NCI-H2081 (cell line): ENCODE data around the gene KRTAP21-2.
"Not testable (repeated sequence)": the region's sequence is repeated elsewhere in the genome, so short reads cannot be mapped to it uniquely, and the experiment has no call there.

Experiments used
- DNase-seq, 2 experiments: peaks; one replicate each; lab custom pipeline; 2025; lab: John Stamatoyannopoulos, UW

KRTAP21-2 gene

GRCh38 chr21:30747159-30747558, at the start of gene KRTAP21-2:
TSS of gene KRTAP21-2 (minus strand) at chr21:30747259. CDS start at chr21:30747202, 57 bp downstream.
- DNase-seq = no peak

GRCh38 chr21:30793581-30794314, 46.7 kb upstream of the KRTAP21-2 start:
- DNase-seq = no peak

- no peak for DNase-seq
These were observed 32.2 kb upstream of the KRTAP21-2 start for GRCh38 chr21:30779249-30779648.

GRCh38 chr21:30769724-30770431, 22.8 kb upstream of the KRTAP21-2 start:
- no peak for DNase-seq

GRCh38 chr21:30760776-30761175, 13.7 kb upstream of the KRTAP21-2 start:
- DNase-seq = no peak

DNA sequence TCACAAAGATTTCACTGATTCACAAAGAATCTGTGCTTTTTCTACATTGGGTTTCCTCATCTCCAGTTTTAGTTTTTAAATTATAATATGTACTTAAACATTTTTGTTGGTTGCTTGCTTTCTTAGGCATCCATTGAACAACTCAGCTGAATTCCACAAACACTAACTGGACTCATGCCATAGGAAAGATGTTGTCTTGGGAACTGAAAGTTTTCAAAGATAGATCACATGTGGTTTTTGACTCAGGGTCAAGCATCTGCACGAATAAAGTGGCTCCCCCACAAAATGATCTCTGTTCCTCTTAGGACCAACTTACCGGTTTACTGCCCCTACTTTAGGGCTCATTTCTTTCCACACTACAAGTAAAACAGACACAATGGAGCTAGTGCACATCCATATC, 11.2 kb upstream of the KRTAP21-2 start:
- DNase-seq = no peak

DNA sequence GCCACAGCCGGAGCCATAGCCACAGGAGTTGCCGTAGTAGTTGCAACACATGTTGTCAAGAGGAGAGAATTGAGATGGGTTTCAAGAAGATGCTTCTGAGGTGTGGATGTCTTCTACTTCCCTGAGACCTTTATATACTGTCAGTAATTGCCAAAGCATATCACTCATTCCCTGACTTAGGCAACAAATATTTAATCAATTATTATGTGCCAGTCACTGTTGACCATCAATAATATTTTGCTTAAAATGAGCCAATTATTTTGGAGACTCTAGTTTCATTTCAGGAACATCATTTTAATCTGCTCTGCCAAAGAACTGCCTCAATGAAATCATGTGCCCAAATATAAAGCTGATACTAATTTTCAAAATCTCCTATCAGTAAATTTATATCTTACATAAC, 8.3 kb upstream of the KRTAP21-2 start, which contains the start of gene KRTAP21-1:
TSS of gene KRTAP21-1 (minus strand) at position 101 of the 400 bp plus-strand sequence. CDS start at position 51, 50 bp downstream.
- not testable (repeated sequence) for DNase-seq

GRCh38 chr21:30740462-30740861, 6.6 kb downstream of the KRTAP21-2 start:
- no peak for DNase-seq

GRCh38 chr21:30733026-30733425, 14.0 kb downstream of the KRTAP21-2 start:
- DNase-seq = no peak

GRCh38 chr21:30726726-30727125, 20.3 kb downstream of the KRTAP21-2 start:
- DNase-seq = no peak

GRCh38 chr21:30719401-30719800, 27.7 kb downstream of the KRTAP21-2 start:
- DNase-seq = no peak

GRCh38 chr21:30718239-30718909, 28.7 kb downstream of the KRTAP21-2 start, which contains the start of gene KRTAP21-3:
TSS of gene KRTAP21-3 (minus strand) at chr21:30718777. CDS start at chr21:30718759, 18 bp downstream.
- no peak for DNase-seq

DNA sequence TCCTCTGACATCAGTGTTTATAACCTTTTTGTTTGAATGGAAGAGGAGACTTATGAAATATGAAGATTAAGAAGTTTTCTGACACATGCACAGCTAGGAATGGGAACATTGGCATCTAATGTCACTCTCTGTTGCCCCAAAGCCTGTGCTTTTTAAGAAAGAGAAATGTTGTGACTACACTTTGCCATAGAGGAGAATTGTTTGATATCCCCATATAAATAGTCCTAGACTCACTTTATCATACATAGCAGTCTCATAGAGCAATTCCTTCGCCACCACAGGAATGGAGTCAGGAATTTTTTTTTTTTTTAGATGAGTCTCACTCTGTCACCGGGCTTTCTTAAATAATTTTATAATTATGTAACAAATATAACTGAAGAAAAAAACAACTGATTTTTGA, 30.0 kb downstream of the KRTAP21-2 start:
- DNase-seq = no peak

- DNase-seq = no peak
These were observed 32.1 kb downstream of the KRTAP21-2 start for GRCh38 chr21:30714946-30715345.

GRCh38 chr21:30714456-30714855, 32.6 kb downstream of the KRTAP21-2 start:
- DNase-seq = no peak

DNA sequence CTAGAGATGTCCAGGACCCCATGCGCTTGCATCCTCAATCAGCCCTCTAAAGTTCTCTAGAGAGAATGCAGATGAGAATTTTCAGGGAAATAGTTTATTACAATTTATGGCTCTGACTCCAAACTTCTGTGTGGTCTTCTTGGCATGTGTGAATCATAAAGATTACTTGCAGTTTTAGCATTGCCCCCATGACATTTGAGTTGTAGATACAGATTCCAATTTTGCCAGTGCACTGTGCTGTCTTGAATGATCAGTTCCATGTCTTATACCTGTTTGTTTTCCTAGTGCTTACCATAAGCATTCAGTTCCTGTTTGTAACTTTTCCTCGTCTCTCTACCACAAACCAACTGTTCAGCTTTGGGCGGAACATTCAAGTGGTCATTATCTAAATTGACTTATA, 33.3 kb downstream of the KRTAP21-2 start:
- no peak for DNase-seq

DNA sequence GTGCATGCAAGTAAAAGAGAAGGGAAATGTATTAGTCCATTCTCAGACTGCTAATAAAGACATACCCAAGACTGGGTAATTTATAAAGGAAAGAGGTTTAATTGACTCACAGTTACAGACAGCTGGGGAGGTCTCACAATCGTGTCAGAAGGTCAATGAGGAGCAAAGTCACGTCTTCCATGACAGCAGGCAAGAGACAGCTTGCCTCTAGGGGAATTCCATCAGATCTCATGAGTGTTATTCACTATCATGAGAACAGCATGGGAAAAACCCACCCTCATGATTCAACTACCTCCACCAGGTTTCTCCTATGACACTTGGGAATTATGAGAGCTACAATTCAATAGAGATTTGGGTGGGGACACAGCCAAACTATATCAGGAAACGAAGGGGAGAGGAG, 36.6 kb downstream of the KRTAP21-2 start:
- no peak for DNase-seq

- DNase-seq = no peak
These were observed 39.6 kb downstream of the KRTAP21-2 start for GRCh38 chr21:30707409-30707808.
